ENCODE results near the gene AUTS2.

- TF ChIP-seq CTCF (IDR thresholded peaks at IDR 0.05; ENCODE audit: insufficient read depth, low read length) (no peak), POLR2AphosphoS5 (IDR thresholded peaks at IDR 0.05; ENCODE audit: low read depth) (no peak), GABPA (IDR thresholded peaks at IDR 0.05; ENCODE audit: low read depth) (no peak), SPI1 (IDR thresholded peaks at IDR 0.05; ENCODE audit: borderline replicate concordance, low read depth) (no peak)
These were observed 1141.5 kb downstream of the AUTS2 start for GRCh38 chr7:70739646-70740210.

Data from HL-60 (cell line).